NCI-H2107 treated with DMSO at 0.1 percent for 48 hours (cell line): Measurements from ENCODE around the gene TRMT44.
A peak's percentile ranks its signal among the peaks of the same experiment; 100 is the strongest.

Source experiments
- DNase-seq: peaks from one replicate; lab custom pipeline; 2025; ENCODE audit not compliant: unreplicated experiment; lab: John Stamatoyannopoulos, UW

The TRMT44 gene, protein sequence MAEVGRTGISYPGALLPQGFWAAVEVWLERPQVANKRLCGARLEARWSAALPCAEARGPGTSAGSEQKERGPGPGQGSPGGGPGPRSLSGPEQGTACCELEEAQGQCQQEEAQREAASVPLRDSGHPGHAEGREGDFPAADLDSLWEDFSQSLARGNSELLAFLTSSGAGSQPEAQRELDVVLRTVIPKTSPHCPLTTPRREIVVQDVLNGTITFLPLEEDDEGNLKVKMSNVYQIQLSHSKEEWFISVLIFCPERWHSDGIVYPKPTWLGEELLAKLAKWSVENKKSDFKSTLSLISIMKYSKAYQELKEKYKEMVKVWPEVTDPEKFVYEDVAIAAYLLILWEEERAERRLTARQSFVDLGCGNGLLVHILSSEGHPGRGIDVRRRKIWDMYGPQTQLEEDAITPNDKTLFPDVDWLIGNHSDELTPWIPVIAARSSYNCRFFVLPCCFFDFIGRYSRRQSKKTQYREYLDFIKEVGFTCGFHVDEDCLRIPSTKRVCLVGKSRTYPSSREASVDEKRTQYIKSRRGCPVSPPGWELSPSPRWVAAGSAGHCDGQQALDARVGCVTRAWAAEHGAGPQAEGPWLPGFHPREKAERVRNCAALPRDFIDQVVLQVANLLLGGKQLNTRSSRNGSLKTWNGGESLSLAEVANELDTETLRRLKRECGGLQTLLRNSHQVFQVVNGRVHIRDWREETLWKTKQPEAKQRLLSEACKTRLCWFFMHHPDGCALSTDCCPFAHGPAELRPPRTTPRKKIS

DNA sequence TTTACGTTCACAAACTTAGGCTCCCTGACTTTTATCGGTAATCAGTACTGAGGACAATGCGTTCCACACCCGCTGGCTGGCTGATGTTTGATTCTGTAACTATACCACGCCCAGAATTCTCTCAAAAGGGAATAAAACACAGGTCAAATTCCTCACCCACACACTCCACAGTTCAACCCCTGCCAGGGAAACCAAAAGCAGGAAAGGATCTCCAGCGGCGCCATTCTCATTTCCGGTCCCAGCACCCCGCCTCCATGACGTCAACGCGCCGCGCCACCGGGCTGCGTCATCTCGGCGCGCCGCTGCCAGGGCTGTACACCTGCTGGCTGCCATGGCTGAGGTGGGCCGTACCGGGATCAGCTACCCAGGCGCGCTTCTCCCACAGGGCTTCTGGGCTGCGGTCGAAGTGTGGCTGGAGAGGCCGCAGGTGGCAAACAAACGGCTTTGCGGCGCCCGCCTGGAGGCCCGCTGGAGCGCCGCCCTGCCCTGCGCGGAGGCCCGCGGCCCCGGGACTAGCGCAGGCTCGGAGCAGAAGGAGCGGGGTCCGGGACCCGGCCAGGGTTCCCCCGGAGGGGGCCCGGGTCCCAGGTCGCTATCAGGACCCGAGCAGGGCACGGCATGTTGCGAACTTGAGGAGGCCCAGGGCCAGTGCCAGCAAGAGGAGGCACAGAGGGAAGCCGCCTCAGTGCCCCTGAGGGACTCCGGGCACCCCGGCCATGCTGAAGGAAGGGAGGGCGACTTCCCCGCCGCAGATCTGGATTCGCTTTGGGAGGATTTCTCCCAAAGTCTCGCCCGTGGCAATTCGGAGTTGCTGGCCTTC lies at the start of gene TRMT44, which contains the start of gene ACOX3:
TRMT44 (plus strand) TSS at position 286 of the 820 bp plus-strand sequence; CDS start at position 332, 46 bp downstream.
ACOX3 (minus strand) TSS at position 232 of the 820 bp plus-strand sequence. CDS start 24,202 bp downstream, outside the sequence.
- peak; percentile 43 for DNase-seq

DNA sequence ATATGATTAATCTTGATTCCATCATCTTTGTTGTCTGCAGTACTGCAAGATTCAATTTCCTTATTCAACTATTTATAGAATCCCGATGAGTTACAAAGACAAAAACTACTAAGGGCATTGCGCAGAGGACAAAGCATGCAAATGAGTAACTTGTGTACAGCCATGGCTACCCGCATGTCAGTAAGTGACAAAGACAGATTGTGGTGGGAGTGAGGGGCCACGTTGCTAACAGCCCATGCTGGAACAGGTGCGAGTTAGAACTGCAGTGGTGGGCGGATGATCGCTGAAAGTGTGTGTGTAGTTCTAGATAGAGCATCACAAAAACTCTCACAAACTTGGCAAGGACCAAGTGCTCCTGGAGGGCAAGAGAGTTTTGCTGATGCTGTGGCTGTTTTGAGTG lies 49.5 kb upstream of the TRMT44 start:
- DNase-seq = no peak

DNA sequence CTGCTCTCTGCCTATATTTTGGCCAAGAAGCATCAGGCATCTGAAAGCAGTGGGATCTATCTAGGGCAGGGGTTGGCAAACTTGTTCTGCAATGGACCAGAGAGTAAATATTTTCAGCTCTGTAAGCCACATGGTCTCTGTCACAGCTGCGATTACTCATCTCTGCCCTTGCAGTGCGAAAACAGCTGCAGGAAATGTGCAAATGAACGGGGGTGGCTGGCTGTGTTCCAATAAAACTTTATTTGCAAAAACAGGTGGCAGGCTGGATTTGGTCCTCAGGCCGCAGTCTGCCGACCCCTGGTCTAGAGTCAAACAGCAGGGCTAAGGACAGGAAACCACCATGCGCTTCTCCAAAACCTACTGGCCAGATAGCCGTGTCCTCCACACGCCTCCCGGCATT lies 48.6 kb upstream of the TRMT44 start:
- no peak for DNase-seq

DNA sequence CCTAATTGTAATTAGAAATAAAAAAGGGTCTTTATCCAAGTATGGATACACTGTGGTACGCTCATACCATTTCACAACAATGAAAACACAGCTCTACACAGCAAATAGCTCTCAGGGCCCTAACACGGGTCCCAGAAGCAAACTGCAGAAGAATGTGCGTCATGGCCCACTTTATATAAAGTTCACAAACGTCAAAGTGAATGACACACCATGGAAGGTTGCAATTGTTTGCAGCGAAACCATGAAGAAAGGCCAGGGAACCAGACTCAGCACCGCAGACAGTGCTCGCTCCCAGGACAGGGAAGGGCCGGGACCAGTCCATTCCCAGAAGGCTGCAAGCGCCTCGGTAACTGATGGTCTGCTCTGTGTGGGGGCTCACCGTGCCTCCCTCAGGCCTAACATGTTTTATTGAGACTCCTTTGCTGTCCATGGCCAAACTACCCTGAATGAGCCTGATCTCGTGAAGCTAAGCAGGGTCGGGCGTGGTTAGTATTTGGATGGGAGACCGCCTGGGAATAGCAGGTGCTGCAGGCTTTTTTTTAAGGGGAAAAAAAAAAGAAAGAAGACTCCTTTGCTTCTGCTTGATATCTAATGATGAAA lies 47.9 kb upstream of the TRMT44 start:
- DNase-seq = no peak

DNA sequence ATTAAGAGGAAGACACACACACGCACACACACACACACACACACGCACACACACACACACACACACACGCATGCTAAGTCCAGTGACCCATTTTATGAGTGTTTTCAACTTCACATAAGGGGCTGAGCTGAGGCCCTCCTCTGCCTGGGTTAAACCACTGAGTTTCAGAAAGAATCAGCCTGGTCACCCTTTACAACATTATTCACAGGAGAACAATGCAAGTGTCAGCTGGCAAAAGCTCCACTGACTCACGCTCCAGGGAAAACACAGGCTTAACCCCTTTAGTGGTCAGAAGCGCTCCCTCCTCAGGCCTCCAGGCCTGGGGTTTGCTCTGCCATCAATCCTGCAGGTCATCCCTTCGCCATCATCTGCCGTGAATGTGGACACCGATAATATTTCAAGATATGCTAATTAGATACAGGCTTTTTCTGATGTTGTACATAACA lies 47.0 kb upstream of the TRMT44 start:
- DNase-seq = no peak

DNA sequence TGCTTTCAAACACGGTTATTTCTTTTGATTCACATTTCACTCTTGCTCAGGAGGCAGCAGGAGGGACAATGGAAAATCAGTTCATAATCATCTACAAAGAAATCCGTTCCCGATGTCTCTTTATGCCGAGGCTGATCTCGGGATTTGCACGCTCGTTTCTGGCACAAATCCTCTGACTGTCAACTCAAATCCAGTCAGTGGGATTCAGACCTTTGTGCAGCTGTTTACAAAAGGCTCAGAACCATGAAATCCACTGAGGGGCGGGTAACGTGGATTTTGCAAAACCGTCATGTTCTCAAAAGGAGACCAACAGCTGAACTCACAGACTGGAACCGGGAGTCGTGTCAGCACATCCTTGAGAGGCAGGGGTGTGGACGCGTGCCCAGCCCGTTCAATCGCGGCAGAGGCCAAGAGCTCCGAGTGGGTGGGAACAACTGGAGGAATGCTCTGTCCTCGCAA lies 46.5 kb upstream of the TRMT44 start:
- DNase-seq = no peak

DNA sequence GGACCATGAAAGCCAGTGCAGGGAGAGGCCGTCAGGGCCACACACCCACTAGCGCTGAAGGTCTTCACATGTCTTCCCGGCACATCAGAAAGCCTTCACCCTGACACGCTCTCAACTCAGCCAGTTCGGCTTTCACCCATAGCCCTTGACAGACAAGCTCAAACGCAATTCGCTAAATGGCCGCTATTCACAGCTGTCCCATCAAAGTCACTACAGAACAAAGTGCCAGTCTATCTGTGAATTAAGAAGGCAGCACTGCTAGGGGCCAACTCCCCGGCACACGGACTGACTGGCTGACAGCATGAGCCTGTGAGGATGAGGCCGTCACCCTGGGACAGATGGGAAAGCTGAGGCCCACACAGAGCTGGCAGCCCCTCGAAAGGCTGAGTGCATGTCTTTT lies 45.8 kb upstream of the TRMT44 start:
- no peak for DNase-seq

DNA sequence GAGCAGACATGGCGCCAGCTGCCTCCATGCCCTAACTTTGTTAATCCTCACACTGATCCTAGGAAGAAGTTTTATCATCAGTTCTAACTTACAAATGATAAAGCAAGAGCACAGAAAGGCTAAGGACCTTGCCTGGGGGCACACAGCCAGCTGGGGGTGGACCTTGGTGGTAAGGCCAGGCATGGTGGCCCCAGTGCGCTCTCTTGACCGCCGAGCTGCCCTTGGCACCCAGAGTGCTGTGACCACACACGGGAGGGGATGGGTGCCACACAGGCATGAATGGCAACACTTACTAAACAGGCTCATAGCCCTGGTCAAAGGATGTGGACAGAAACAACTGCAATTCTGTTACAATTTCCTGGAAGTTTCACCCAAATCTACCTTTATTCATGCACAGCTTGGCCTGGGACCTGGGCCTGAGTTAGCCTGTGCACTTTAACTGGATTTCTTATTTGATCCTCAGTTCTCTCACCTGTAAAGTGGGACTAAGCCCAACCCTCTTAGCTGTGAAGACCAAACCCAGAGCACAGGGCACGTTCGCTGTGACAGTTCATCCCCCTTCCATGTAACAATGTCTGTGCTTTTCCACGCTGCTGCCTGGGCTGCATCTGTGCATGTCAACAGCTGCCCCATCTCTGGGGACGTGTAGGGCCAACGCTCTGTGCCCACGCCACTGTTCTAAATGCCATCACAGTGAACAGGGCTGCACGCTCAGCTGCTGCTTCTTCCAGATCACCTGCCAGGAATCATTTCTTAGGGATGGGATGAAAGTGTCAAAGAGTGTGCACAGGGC lies 44.9 kb upstream of the TRMT44 start:
- DNase-seq = no peak

DNA sequence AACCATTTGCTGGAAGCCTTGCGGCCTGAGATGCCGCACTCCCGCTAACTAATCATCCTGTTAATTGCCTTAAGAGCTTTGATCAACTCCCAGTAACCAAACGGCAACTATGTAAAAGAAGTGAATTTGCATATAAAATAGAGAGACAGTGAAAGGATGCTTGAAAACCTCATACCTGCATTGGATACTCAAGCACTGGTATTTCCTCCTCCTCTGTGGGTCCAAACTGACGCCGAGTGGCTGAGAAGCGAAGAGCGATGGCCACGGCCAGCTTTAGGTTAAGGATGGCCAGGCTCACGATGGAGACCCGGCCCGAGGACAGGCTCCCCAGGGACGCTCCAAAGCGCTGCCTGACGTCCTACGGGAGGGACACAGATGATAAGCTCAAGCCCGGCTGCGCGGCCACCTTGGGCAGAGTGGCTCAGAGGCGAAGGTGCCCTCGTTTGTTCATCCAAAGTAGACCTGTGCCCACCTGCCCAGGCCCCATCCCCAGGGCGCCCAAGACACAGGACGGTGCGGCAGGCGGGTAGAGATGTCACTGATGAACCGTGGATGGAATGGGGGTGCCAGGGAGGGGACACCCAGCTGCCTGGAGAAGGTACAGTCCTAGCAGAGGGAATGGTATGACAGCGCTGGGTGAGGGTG lies 43.7 kb upstream of the TRMT44 start:
- DNase-seq = no peak

DNA sequence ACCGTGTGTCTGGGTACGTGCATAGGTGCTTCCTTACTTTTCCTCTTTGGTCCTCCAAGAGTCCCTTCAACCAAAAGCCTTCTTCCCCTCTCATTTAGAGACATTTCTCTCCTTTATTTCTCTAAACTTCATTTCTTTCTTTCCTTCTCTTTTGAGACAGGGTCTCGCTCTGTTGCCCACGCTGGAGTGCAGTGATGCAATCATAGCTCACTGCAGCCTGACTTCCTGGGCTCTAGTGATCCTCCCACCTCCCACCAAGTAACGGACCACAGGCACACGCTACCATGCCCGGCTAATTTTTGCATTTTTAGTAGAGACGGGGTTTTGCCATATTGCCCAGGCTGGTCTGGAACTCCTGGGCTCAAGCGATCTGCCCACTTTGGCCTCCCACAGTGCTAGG lies 42.2 kb upstream of the TRMT44 start:
- DNase-seq = no peak

DNA sequence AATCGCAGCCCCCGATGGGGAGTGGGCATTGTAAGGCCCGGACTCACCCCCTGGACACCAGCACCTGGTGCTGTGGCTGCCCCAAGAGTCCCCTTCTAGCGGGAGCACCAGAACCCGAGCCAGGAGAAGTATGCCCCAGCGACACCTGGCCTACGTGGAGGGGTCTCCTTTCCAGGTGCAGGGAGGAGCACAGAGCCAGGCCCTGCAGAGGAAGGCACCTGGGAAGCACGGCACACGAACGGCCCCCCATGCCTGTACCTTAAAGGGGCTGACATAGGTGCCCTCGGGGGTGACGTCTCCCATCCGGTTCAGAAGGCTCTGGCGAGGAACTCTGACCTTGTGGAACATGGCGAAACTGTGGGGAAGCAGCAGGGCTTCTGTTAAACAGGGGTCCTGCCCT lies 41.3 kb upstream of the TRMT44 start:
- DNase-seq = no peak

DNA sequence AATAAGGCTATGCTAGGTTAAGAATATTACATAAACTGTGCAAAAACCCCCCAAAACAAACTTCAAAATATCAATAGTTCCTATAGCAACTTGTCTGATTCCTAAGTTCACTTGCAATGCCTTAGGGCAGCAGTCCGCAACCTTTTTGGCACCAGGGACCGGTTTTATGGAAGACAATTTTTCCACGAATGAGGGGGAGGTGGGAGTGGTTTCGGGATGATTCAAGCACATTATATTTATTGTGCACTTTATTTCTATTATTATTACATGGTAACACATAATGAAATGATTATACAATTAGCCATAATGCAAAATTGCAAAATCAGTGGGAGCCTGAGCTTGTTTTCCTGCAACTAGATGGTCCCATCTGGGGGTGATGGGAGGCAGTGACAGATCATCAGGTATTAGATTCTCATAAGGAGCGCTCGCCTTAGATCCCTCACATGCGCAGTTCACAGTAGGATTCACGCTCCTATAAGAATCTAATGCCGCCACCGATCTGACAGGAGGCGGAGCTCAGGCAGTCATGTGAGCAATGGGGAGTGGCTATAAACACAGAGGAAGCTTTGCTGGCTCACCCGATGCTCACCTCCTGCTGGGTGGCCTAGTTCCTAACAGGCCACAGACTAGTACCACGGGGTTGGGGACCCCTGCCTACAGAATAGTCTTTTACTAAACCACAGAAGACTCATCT lies 39.8 kb upstream of the TRMT44 start:
- DNase-seq = no peak

DNA sequence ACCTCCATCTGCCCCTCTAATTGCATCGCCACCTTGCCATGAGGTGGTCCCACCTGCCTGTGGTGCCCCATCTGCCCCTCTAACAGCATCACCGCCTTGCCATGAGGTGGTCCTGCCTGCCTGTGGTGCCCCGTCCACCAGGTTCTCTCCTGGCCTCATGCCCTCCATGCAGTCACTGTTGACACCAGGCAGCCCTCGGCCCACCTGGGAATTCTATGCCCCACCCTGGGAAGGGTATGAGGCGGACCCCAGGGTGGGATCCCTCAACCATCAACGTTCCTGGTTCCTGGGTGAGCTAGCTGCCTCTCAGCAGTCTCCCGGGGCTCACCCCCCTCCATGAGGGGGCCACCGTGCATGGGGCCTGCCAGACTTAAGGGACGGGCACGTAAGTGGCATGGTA lies 38.9 kb upstream of the TRMT44 start:
- no peak for DNase-seq

DNA sequence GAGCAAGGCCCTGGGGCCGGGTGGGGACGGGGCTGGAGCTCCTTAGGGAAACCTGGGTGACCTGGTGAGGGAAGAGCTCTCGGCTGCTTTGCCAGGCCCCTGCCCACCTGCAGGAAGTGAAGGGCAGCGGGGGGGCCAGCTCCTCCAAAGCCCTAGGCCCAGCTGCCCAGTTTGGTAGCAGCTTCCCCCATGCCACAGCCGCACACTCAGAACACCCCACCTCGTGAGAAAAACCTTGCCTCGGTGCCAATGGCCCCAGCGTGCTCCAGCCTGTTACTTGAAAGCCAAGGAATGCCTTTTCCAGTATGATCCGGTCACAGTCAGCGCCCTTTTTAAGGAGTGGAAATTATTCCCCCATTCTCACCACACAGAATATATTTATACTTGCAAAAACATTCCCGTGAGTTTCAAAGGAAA lies 38.4 kb upstream of the TRMT44 start:
- DNase-seq = no peak

DNA sequence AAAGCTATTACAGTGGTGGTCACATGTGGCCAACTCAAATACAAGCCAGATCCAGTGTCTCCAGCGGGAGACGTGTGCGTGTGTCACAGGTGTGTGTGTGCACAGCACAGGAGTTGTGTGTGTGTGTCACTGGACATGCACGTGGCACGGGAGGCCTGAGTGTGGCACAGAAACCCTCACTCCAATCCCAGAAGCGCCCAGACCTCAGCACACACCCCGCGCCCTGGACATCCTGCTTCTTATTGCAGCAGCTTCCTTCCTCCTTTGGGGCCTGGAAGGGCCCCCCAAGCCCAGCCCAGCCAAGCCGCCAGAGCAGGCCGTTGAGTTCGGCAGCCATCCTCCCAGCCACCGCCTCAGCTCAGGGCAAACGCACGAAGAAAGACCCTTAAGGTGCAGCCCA lies 37.9 kb upstream of the TRMT44 start:
- no peak for DNase-seq

DNA sequence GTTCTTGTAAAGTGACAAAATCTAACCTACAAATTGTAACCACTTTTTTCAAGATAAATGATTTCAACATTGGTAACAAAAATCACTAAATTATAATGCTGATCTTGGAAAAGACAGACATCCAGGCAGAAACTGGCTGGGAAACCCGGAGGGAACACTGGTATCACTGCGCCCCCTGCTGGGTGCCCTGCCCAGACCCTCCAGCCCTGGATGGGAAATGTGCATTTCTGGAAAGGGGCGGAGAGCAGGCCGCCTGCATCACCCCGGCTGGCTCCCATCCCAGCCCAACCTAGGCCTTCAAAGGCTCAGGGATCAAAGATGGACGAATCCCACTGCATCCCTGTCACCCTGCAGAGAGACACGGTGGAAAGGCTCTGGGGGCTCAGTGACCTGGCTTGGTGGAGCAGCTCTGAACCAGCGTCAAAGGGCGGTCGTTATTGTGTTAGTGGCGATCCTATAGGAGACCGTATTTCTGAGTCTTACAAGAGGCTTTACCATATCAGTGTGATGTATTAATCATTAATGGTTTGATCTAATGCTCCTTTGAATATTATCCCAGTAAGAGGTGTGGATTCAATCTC lies 37.3 kb upstream of the TRMT44 start:
- DNase-seq = no peak

DNA sequence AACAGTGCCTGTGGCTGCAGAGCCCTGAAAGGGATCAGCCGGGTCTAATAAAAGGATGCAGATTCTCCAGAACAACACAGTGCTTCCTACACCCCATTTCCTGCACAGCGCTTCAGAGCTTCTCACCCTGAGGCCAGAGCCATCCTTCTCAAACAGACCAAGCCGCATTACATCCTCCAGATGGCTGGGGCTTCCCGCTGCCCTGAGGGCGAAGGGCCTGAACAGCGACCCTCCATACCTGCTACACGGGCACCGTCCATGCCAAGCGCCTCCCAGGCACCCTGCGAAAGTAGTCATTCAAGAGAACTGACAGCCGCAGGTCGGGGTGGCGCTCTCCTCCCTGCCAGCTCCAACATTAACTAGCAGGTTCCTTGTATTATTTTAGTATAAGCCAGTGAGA lies 36.6 kb upstream of the TRMT44 start:
- no peak for DNase-seq

DNA sequence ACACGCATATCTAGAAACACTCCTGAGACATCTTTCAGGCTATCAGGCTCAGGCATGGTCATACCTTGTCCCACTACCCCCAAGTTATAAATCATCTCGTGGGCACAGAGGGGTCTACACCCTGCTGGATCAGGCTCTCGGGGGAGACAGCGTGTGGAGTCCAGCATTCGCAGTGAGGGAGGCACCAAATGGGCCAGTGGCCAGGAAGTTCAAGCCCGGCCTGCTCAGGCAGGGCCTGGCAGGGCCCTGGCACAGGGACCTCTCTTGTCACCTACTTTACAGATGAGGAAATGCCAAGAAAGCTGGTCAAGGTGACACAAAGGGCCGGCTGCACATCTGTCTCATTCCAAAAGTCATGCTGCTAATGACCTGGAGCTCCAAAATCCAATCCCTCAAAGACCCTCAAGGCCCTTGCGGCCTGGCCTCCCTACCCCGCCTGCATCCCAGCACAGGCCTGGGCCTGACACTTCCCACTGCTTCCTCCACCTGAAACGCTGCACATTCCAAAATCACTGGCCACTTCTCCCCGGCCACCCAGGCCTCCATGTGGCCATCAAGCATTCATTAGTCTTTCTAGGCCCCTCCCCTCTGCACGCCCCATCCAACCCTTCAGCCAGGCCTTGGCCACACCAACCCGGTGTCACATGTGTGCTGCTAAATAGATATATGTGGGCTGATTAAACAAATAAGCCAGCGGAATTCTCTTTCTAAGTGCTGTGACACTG lies 35.6 kb upstream of the TRMT44 start:
- DNase-seq = no peak
